Stimulated activated effector memory CD8-positive, alpha-beta T cell treated with anti-CD3 and anti-CD28 coated beads, Interleukin-12 subunit alpha, Interleukin-12 subunit beta, amount 100 ng/mL, for 72 hours (primary cell): ENCODE measurements around the gene E2F6.
"Not testable (repeated sequence)": the region's sequence is repeated elsewhere in the genome, so short reads cannot be mapped to it uniquely, and the experiment has no call there.

Experiments
- ATAC-seq: fragments of 150-1000 bp; cut with Tn5 transposase; 2 replicates; pipeline ENCODE4 v1.10.0; 2021
- DNase-seq, 2 donors: peaks; one replicate each; pipeline ENCODE4 v3.0.0; 2021 to 2022; ENCODE audit warnings: low spot score in 2 of 2
- H3K27ac Mint-ChIP-seq: one replicate; pipeline ENCODE4 v1.8.0; 2022; ENCODE audit warnings: mild to moderate bottlenecking, mixed read lengths
- H3K36me3 Mint-ChIP-seq: one replicate; pipeline ENCODE4 v1.8.0; 2022; ENCODE audit warnings: mild to moderate bottlenecking, mixed read lengths
- H3K4me1 Mint-ChIP-seq: one replicate; pipeline ENCODE4 v1.8.0; 2022; ENCODE audit warnings: mixed read lengths
- H3K4me3 Mint-ChIP-seq: one replicate; pipeline ENCODE4 v1.8.0; 2022; ENCODE audit warnings: mild to moderate bottlenecking, mixed read lengths
- H3K9me3 Mint-ChIP-seq: one replicate; pipeline ENCODE4 v1.8.0; 2022; ENCODE audit warnings: mixed read lengths

Gene E2F6

DNA sequence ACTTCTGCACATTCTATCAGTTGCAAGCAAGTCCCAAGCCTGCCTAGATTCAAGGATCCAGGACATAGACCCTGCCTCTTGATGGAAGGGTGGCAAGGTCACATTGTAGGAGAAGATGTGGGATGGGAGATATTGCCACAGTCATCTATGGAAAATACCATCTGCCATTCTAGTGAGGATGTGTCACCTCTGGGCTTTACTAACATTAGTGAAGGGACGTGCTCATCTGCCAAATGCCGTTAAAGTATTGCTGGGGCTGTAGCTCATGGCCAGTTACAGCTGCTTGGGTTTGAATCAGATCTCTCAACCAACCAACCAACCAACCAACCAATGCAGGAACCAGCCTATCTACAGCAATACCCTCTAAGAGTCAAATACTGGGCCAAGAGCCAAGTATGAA lies 49.0 kb downstream of the E2F6 start:
- Mint-ChIP-seq H3K4me3 (no peak overlapping the region), H3K4me1 (no peaks in the 10 kb centered on the region), H3K27ac (no peak overlapping the region), H3K36me3 (no peaks in the 10 kb centered on the region), H3K9me3 (peaks cover 6% of the 10 kb centered on the region)
- DNase-seq = no peak
- no peak for ATAC-seq

DNA sequence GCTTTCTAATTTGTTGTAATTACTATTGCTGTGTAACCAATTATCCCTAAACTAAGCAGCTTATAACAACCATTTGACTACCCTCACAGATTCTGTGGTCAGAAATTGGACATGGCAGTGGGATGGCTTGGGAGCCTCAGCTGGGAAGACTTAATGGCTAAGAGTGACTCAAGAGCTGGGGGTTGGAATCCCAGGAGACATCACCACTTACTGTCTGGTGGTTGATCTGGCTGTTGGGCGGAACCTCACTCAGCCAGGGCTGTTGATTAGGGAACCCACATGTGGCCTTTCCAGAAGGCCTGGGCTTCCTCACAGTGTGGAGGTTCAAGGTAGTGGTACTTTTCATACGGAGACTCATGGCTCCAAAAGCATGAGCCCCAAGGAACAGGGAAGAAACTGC lies 49.8 kb downstream of the E2F6 start:
- DNase-seq (no peak), ATAC-seq (no peak)
- Mint-ChIP-seq H3K9me3 (peaks cover 6% of the 10 kb centered on the region), H3K4me1 (no peaks in the 10 kb centered on the region), H3K27ac (no peak overlapping the region), H3K4me3 (no peak overlapping the region), H3K36me3 (no peaks in the 10 kb centered on the region)

DNA sequence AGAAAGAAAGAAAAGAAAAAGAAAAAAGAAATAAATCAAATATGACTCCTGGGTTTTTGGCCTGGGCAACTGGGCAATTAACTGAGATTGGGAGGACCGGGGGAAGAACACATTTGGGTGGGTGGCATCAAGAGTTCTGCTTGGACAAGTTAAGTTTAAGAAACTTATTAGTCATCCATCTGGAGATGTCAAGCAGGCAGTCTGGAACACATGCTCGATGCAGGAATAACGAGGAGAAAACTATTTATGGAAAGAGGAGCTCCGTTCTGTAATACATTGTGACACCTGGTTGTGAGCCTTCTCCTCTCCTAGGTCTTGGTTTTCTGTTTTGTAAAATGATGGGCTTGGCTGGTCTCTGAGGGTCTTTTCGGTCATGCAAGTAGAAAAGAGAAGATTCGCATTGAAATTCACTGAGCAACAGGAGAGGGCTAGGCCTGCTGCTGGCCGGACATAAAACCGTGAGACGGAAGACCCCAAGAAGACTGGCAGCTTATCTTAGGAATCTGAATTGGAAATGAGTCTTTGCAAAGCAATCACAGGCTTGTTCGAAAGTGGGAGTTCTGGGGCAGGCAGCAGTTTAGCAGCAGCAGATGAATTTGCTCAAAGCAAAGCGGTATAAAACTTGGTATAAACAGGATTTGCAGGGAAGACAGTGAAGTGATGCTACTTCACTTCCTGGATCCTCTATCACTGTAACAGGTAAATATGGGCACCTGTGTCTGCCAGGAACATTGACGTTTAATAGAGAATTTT lies 51.4 kb downstream of the E2F6 start:
- peaks cover 6% of the 10 kb centered on the region for H3K9me3 Mint-ChIP-seq
- no peak overlapping the region for H3K4me3 Mint-ChIP-seq
- DNase-seq (no peak), ATAC-seq (no peak)
- no peak overlapping the region for H3K27ac Mint-ChIP-seq
- H3K36me3 Mint-ChIP-seq = no peaks in the 10 kb centered on the region
- no peaks in the 10 kb centered on the region for H3K4me1 Mint-ChIP-seq

DNA sequence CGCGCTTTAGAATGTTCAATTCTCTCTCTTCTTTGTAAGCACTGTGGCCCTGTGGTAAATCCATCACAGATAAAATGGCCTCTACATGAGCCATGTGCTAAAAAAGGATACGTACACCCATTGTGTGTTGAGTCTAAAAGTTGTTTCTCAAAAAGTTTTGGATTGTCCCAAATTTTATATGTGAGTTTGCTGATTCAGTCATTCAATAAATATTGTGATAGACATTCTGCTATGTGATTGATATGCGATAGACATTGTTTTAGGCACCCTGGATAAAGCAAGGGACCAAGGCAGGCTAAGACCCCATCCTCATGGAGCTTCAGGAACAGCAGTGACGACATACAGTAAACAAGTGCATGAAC lies 53.5 kb downstream of the E2F6 start:
- H3K36me3 Mint-ChIP-seq = no peaks in the 10 kb centered on the region
- H3K9me3 Mint-ChIP-seq = no peaks in the 10 kb centered on the region
- DNase-seq (no peak), ATAC-seq (no peak)
- no peaks in the 10 kb centered on the region for H3K4me1 Mint-ChIP-seq
- no peak overlapping the region for H3K27ac Mint-ChIP-seq
- no peak overlapping the region for H3K4me3 Mint-ChIP-seq

DNA sequence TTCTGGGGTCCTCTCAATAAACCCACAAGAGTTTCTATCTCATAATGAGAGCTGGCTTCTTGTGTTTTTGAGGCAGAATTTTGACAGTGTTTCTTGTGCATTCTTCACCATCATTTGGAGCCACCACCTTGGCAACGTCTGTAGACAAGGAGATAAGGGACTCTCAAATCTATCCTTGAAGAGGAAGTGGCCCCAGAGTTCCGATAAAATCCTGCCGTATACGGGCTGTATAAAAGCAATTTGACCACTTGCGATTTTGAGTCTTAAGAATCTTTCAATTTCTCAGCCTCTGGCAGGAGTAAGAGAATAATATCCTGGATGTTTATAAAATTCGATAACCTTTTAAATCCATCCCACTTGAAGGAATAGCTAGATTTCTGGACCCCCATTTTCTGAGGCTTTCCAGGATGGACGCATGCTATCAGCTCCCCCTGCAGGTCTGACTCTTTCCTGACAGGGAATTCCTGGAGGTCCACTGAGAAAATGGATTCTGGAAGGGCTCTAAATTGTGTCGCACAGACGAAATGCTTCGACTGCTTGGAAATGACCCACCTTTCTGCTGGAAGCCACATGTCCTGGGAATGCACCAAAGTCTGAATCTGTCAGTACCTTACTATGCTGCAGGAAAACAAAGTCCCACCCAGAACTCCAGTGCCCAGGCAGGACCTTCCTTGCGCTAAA lies 54.1 kb downstream of the E2F6 start:
- no peak overlapping the region for H3K4me3 Mint-ChIP-seq
- DNase-seq (no peak), ATAC-seq (no peak)

DNA sequence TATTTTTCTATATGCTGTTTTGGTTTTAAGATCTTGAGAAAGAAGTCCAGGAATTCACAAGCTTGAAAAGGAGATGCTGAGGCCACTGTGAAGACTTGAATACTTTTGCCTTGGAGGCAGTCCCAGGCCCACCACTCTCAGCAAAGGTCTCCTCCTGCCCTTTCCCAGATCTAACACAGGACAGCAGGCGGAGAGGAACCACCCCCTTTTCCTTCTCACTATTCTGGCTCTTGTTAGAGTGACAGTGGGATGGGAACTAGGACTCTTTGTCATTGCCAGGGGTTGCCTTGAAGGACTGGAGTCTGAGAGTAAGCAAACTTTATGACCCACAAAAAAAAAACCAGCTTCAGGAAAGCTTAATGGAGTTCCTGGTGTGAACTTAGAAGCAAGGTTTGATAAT lies 54.7 kb downstream of the E2F6 start:
- Mint-ChIP-seq H3K27ac (no peak overlapping the region), H3K4me1 (no peaks in the 10 kb centered on the region), H3K9me3 (no peaks in the 10 kb centered on the region), H3K36me3 (no peaks in the 10 kb centered on the region), H3K4me3 (no peak overlapping the region)
- DNase-seq (no peak), ATAC-seq (no peak)

More for the DNA sequence above, 54.1 kb downstream of the E2F6 start:
- H3K27ac Mint-ChIP-seq = no peak overlapping the region
- H3K9me3 Mint-ChIP-seq = no peaks in the 10 kb centered on the region
- no peaks in the 10 kb centered on the region for H3K36me3 Mint-ChIP-seq
- H3K4me1 Mint-ChIP-seq = no peaks in the 10 kb centered on the region

DNA sequence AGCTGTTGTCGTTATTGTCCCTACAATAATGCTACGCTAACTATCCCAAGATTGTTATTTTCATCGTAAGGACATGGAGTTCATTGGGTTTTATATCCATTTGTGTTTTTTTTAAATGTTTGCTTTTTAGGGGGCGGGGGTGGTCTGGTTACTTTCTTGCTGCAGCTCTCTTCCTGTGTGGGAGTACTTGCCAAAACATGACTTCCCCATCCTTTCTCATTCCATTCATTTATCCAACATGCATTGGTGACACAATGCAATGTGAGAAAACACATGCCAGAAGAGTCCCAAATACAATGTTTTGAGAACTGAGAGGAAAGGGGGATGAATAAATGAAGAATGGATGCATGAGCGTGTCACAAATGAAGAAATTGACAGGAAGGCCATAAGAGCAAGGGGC lies 55.9 kb downstream of the E2F6 start:
- ATAC-seq = no peak

DNA sequence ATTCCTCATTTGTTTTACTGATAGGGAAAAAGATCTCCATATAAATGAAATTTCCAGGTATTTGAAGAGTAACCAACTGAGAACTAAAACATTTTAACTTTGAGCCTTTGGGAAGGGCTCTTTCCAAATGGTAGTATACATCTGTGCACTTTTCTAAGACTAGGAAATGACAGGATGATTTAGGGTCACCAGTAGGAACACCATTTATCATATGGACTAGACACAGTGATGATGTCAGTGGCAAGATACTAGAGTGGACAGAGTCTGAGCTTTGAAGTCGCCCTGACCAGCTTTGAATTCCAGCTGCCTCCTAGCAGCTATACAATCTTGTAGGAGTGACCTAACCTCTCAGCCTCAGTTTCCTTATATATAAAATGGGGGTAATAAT lies 56.4 kb downstream of the E2F6 start:
- no peak overlapping the region for H3K4me3 Mint-ChIP-seq
- H3K9me3 Mint-ChIP-seq = no peaks in the 10 kb centered on the region
- no peaks in the 10 kb centered on the region for H3K36me3 Mint-ChIP-seq
- ATAC-seq (no peak), DNase-seq (no peak)
- no peak overlapping the region for H3K27ac Mint-ChIP-seq
- no peaks in the 10 kb centered on the region for H3K4me1 Mint-ChIP-seq

More for the DNA sequence above, 55.9 kb downstream of the E2F6 start:
- no peak for DNase-seq
- Mint-ChIP-seq H3K4me1 (no peaks in the 10 kb centered on the region), H3K27ac (no peak overlapping the region), H3K36me3 (no peaks in the 10 kb centered on the region), H3K4me3 (no peak overlapping the region), H3K9me3 (no peaks in the 10 kb centered on the region)

DNA sequence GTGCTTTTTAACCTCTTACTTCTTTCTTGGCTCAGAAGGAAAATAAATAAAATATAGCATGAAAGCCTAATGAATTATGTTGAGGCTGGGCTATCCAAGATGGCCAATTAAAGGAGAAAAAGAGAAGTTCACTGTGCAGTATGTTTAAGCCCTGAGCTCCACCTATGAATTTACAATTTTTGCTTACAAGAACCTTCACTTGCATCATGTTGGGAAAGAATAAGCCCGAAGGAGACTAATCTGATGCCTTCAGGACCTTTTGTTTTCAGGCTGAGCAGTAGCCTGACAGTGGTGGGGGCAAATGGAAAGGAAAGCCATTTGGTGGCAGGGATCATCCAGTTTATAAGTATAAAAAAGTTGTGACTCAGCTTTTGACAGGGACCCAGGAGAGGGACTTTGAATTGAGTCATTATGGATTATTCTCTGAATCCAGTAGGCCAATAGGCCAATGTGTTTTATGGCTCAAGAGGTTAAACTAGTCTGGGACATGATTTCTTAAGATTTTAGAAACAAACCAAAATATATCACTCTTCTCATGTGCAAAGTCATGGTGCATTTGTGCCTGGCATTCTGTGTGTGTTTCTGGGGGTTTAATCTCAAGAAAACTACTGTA lies 56.9 kb downstream of the E2F6 start:
- Mint-ChIP-seq H3K9me3 (no peaks in the 10 kb centered on the region), H3K27ac (no peak overlapping the region), H3K4me1 (no peaks in the 10 kb centered on the region), H3K36me3 (no peaks in the 10 kb centered on the region), H3K4me3 (no peak overlapping the region)
- ATAC-seq (no peak), DNase-seq (no peak)

DNA sequence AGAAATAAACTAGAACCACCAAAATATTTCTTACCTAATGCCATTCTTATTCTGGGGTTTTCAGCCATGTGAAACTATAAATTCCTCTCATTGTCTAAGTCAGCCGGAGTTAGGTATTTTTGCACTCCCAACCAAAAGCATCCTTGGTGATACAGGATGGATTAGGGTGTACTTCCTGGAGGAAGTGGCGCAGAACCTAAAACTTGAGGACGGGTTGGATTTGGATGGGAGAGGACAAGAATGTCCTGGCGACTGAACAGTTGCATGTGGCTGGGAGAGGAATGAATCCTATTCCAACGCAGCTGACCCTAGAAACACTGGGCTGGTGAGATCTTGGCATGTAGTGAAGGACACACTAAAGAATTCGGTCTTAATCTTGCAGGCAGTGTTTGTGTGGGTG lies 58.5 kb downstream of the E2F6 start:
- ATAC-seq (no peak), DNase-seq (no peak)
- H3K9me3 Mint-ChIP-seq = no peaks in the 10 kb centered on the region
- no peaks in the 10 kb centered on the region for H3K36me3 Mint-ChIP-seq
- no peak overlapping the region for H3K27ac Mint-ChIP-seq
- H3K4me1 Mint-ChIP-seq = no peaks in the 10 kb centered on the region
- no peak overlapping the region for H3K4me3 Mint-ChIP-seq

DNA sequence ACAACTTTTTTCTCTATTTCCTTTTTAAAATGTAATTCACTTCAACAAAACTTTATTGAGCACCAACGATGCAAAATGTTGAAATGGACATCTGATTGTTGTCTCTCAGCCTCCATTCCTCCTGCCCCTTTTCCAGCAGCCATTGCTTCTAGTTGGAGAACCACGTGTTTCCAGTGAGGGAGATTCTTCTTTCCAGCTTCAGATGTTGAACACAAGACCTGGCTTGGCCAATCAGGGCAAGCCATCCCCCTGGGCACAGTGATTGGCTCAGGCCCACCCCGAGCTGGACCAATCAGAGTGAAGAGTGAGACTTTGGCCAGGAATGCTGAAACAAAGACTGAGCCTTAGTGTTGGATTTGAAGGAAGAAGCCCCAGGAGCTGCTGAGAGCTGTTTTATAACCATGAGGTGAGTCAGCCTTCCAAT lies 59.0 kb downstream of the E2F6 start:
- no peaks in the 10 kb centered on the region for H3K9me3 Mint-ChIP-seq
- no peaks in the 10 kb centered on the region for H3K36me3 Mint-ChIP-seq
- DNase-seq (no peak), ATAC-seq (no peak)
- no peak overlapping the region for H3K4me3 Mint-ChIP-seq
- no peaks in the 10 kb centered on the region for H3K4me1 Mint-ChIP-seq
- H3K27ac Mint-ChIP-seq = no peak overlapping the region

DNA sequence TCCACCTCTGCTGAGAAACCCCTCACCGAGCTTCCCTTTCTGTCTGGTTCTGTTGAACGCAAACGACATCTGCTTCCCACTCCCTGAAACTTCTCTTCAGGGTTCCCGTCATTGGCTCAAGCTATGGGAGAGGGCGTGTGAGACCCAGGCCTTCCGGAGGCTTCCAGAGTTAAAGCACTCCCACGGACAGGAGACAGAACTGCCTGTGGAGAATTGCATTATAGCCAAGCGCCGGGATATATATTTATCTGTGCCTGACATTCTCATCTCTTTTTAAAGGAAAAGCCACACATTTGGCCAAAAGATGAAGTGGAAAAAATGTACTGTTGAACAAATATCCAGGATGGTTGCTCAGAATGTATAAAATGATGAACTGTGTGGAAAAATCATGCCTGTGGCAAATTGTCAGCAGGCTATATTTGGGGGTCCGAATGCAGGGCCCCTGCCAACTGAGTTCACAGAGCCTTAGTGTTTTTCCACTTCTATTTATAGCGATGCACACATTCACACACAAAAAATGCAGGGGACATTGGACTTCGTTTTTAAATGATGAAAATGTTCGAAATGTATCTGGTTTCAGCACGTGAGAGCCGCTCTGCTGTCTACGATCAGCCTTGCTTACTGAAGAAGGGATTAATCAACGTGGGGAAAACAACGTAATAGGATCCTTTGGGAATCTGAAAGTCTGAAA lies 59.5 kb downstream of the E2F6 start:
- no peak for DNase-seq

DNA sequence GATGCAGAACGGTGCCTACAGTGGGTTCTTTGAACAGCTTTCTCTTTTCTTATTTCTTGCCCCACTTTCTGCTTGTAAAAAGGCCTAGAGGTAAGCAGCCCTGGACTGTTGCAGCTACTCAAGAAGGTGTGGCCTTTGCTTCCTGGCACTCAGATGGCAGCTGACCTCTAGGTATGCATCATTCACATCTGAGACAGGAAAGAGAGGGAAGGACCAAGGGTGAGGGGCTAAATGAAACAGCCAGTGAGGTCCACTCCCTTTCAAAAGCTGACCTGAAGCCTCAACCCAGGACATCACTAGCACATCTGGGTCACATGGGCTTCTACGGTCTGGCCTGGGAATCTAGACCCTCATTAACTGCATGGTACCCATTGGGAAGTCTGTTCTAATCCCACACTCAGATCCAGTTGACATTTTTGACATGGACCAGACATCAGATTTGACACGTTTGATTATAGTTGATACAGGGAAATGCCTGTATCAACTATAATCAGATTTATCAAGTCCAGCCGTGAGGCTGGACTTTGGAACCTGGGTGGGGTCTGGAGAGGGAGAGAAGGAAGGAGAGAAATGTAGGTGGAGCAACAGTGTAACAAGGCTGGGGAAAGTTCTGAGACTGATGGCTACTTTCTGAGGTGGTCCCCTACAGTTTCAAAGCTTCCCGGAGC lies 60.2 kb downstream of the E2F6 start:
- DNase-seq = no peak
- no peak for ATAC-seq
- H3K36me3 Mint-ChIP-seq = no peaks in the 10 kb centered on the region
- H3K4me1 Mint-ChIP-seq = no peaks in the 10 kb centered on the region
- no peaks in the 10 kb centered on the region for H3K9me3 Mint-ChIP-seq
- H3K4me3 Mint-ChIP-seq = no peak overlapping the region
- H3K27ac Mint-ChIP-seq = no peak overlapping the region

More for the DNA sequence above, 59.5 kb downstream of the E2F6 start:
- Mint-ChIP-seq H3K4me3 (no peak overlapping the region), H3K36me3 (no peaks in the 10 kb centered on the region), H3K27ac (no peak overlapping the region), H3K4me1 (no peaks in the 10 kb centered on the region), H3K9me3 (no peaks in the 10 kb centered on the region)
- ATAC-seq = no peak

DNA sequence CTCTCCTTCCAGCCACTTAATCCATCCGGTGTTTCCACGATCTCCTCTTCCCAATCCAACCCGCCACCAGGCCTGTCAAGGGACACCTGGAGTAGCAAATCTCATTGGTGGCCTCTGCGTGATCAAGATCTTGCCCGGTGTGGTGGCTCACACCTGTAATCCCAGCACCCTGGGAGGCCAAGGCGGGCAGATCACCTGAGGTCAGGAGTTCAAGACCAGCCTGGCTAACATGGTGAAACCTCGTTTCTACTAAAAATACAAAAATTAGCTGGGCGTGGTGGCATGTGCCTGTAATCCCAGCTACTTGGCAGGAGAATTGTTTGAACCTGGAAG lies 60.9 kb downstream of the E2F6 start:
- not testable (repeated sequence) for H3K27ac Mint-ChIP-seq, ATAC-seq, H3K9me3 Mint-ChIP-seq, H3K4me1 Mint-ChIP-seq, DNase-seq, H3K36me3 Mint-ChIP-seq, H3K4me3 Mint-ChIP-seq

DNA sequence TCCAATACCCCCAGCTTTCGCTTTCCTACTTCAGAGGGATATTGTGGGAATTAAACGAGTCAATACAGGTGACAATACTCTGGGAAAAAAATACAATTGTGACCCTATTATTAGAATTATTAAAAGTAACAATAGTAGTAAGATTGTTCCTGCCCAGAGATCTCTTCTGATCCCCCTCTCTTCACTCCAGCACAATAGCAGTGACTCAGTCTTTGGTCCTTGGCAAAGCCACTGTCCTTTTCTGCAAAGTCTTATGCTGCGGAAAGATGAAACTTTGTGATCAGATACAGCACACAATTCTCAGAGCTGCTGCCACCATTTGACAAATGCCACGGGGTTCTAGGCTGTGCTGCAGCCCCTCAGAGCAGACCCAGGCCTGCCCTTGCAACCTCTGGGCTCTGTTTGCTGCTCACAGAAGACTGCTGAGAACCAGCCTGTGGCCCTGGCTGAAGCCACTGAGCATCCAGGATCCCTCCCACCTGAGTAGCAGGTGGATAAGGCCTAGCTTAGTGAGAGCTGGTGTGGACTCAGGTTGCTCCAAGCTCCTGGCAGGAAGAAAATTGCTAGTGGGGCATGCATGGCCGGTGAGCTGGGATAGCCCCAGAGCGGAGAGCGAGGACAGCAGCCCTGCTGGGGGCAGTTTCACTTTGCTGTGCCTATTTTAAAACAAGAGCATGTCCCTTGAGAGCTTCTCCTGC lies 61.4 kb downstream of the E2F6 start:
- Mint-ChIP-seq H3K4me3 (no peak overlapping the region), H3K27ac (no peak overlapping the region), H3K4me1 (no peaks in the 10 kb centered on the region), H3K36me3 (no peaks in the 10 kb centered on the region), H3K9me3 (no peaks in the 10 kb centered on the region)
- DNase-seq (no peak), ATAC-seq (no peak)
